K562 (cell line): ENCODE measurements around the gene MPV17L2. TPM values are rescaled to one million over a fixed set of nuclear protein-coding genes. Genes with fewer than 3 reads are reported as not detected.
A peak's percentile ranks its signal among the peaks of the same experiment; 100 is the strongest.

ENCODE experiments used
- IRF2 ChIP-seq: sonication (generic); formaldehyde crosslinking; IDR thresholded peaks from 2 replicates; pipeline ENCODE4 v1.8.1; 2022; ENCODE audit warnings: mild to moderate bottlenecking, missing genetic modification reagents
- KLF16 ChIP-seq: IDR thresholded peaks from 2 replicates; pipeline ENCODE4 v1.6.1; 2016; ENCODE audit warnings: antibody characterized with exemption
- MTF1 ChIP-seq: fragments of 250-450 bp; sonication (Bioruptor Pico); IDR thresholded peaks from 2 replicates; pipeline ENCODE4 v1.9.0; 2021; ENCODE audit warnings: moderate library complexity, mild to moderate bottlenecking, inconsistent platforms, borderline replicate concordance
- NCOA2 ChIP-seq, 2 experiments: fragments of 450-650 bp; IDR thresholded peaks; 2 replicates each; pipeline ENCODE4 v1.6.1; 2018; ENCODE audit warnings: mild to moderate bottlenecking in 2 of 2, moderate library complexity in 1 of 2; ENCODE audit not compliant: partially characterized antibody in 2 of 2
- NR2C2 ChIP-seq, 2 experiments: fragments of 200-800 bp in 1 of 2; sonication (Bioruptor generic) in 1 of 2; sonication (generic) in 1 of 2; formaldehyde crosslinking in 1 of 2; IDR thresholded peaks; 2 replicates each; pipeline versions ENCODE4 v1.6.1 to v1.8.0; 2016 to 2022; ENCODE audit warnings: mild to moderate bottlenecking in 1 of 2, missing compliant biosample characterization in 1 of 2, missing genetic modification characterization in 1 of 2, missing genetic modification reagents in 1 of 2
- POLR2H ChIP-seq: IDR thresholded peaks from 2 replicates; pipeline ENCODE4 v1.6.1; 2016; ENCODE audit warnings: missing genetic modification characterization, low read depth, mild to moderate bottlenecking, control low read depth, missing compliant biosample characterization, moderate library complexity
- PYGO2 ChIP-seq: fragments of 450-650 bp; IDR thresholded peaks from 2 replicates; pipeline ENCODE4 v1.6.1; 2016; ENCODE audit warnings: mild to moderate bottlenecking, missing genetic modification characterization, moderate library complexity, missing compliant biosample characterization
- RBM25 ChIP-seq: fragments of 200-400 bp; formaldehyde crosslinking; IDR thresholded peaks from 2 replicates; pipeline ENCODE4 v1.6.1; 2018; ENCODE audit warnings: low read length, low read depth, moderate library complexity; ENCODE audit not compliant: severe bottlenecking
- SRF ChIP-seq, 2 experiments: fragments of 250-450, 450-650 bp in 1 of 2; sonication (Bioruptor Pico) in 1 of 2; sonication (generic) in 1 of 2; formaldehyde crosslinking; IDR thresholded peaks; 2 replicates each; pipeline versions ENCODE4 v1.5.0 to v1.5.1; 2020 to 2022; ENCODE audit warnings: mild to moderate bottlenecking in 1 of 2, missing genetic modification reagents in 1 of 2
- THRB ChIP-seq: fragments of 450-650 bp; formaldehyde crosslinking; conservative IDR thresholded peaks from 2 replicates; pipeline ENCODE4 v1.4.0; 2022; ENCODE audit warnings: mild to moderate bottlenecking, missing genetic modification characterization
- ZBTB8A ChIP-seq: fragments of 450-650 bp; IDR thresholded peaks from 2 replicates; pipeline ENCODE4 v1.6.1; 2018; ENCODE audit warnings: mild to moderate bottlenecking, moderate library complexity; ENCODE audit not compliant: partially characterized antibody
- ZEB2 ChIP-seq: fragments of 450-650 bp; IDR thresholded peaks from 2 replicates; pipeline ENCODE4 v1.6.1; 2016
- ZFP91 ChIP-seq: sonication (generic); formaldehyde crosslinking; IDR thresholded peaks from 2 replicates; pipeline ENCODE4 v1.8.0; 2022; ENCODE audit warnings: mild to moderate bottlenecking, missing genetic modification reagents
- ZMIZ1 ChIP-seq, 2 experiments: fragments of 150-350 bp in 1 of 2; IDR thresholded peaks; 2 replicates each; pipeline ENCODE4 v1.6.1; 2012 to 2016; ENCODE audit warnings: low read depth in 2 of 2, low read length in 2 of 2, mild to moderate bottlenecking in 1 of 2, moderate library complexity in 1 of 2
- ZNF23 ChIP-seq: fragments of 250-450 bp; sonication (Bioruptor Pico); IDR thresholded peaks from 2 replicates; pipeline ENCODE4 v1.4.0; 2020; ENCODE audit warnings: mild to moderate bottlenecking
- ZNF436 ChIP-seq: fragments of 250-450, 450-650 bp; sonication (Bioruptor Pico); formaldehyde crosslinking; IDR thresholded peaks from 2 replicates; pipeline ENCODE4 v1.7.0; 2020; ENCODE audit warnings: mild to moderate bottlenecking
- ZNF609 ChIP-seq: sonication (generic); formaldehyde crosslinking; IDR thresholded peaks from 2 replicates; pipeline ENCODE4 v1.8.1; 2023; ENCODE audit warnings: missing genetic modification reagents, mild to moderate bottlenecking, borderline replicate concordance
- polyA plus RNA-seq, 8 experiments: library from polyadenylated mRNA; depleted of rRNA in 4 of 8; stranded (reverse) in 5 of 8; unstranded in 3 of 8; fragments of >200 nt; fragmentation: Nextera tagmentation in 2 of 8; fragmentation: Illumina TruSeq in 1 of 8; extraction: Ambion mirVana in 2 of 8; extraction: Trizol in 1 of 8; gene quantifications; 2 replicates each; pipeline versions ENCODE4 v1.2.1 to v1.2.3, GENCODE V29; 2011 to 2014; ENCODE audit warnings: inconsistent platforms in 1 of 8, missing spikeins in 1 of 8
- total RNA-seq, 7 experiments: library from RNA; depleted of rRNA in 6 of 7; stranded (reverse); fragments of >200 nt in 6 of 7; fragmentation: Illumina TruSeq in 2 of 7; extraction: Trizol in 2 of 7; gene quantifications; 2 replicates each; pipeline versions ENCODE4 v1.2.1 to v1.2.3, GENCODE V29; 2011 to 2021; ENCODE audit warnings: low replicate concordance in 1 of 7

Gene MPV17L2
- total and polyA plus RNA-seq, 9 of the 15 experiments (the other 6 are each of a cell fraction or from before 2014, with no cell fraction given) = 10.6 to 60.2 (median 28.5) TPM

- TF ChIP-seq ZNF609 (CRISPR knock-in tag) (no peak), SRF (CRISPR knock-in tag; IDR thresholded peaks at IDR 0.05) (no peak), NR2C2 (CRISPR knock-in tag; IDR thresholded peaks at IDR 0.05) (no peak), NR2C2 (tag; IDR thresholded peaks at IDR 0.05) (no peak), ZEB2 (no peak), ZNF23 (no peak), MTF1 (CRISPR knock-in tag) (no peak), ZFP91 (CRISPR knock-in tag) (no peak), RBM25 (peak; percentile 29), ZBTB8A (no peak), NCOA2 (IDR thresholded peaks at IDR 0.05; ENCODE audit: partially characterized antibody in 2 of 2) (no peak), ZNF436 (CRISPR knock-in tag) (peak; percentile 75), PYGO2 (no peak), THRB (no peak), ZMIZ1 (IDR thresholded peaks at IDR 0.05; ENCODE audit: low read depth in 2 of 2, low read length in 2 of 2) (no peak), IRF2 (CRISPR knock-in tag) (no peak), POLR2H (tag) (no peak), KLF16 (no peak)
These were observed 36.9 kb downstream of the MPV17L2 start (continued) for GRCh38 chr19:18229915-18230314.
